Measurements from ENCODE around the gene OR10H5.

DNA sequence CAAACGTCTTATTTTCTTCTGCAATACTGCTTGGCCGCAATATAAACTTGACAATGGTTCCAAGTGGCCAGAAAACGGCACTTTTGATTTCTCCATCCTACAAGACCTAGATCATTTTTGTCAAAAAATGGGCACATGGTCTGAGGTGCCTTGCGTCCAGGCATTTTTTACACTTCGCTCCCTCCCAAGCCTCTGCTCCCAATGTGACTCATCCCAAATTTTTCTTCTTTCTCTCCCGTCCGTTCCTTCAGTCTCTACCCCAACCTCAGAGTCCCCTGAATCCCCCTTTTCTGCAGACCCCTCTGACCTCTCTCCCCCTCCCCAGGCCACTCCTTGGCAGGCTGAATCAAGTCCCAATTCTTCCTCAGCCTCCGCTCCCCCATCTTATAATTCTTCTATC is 42.3 kb downstream of the OR10H5 start:
- TF ChIP-seq, protein P1, sequence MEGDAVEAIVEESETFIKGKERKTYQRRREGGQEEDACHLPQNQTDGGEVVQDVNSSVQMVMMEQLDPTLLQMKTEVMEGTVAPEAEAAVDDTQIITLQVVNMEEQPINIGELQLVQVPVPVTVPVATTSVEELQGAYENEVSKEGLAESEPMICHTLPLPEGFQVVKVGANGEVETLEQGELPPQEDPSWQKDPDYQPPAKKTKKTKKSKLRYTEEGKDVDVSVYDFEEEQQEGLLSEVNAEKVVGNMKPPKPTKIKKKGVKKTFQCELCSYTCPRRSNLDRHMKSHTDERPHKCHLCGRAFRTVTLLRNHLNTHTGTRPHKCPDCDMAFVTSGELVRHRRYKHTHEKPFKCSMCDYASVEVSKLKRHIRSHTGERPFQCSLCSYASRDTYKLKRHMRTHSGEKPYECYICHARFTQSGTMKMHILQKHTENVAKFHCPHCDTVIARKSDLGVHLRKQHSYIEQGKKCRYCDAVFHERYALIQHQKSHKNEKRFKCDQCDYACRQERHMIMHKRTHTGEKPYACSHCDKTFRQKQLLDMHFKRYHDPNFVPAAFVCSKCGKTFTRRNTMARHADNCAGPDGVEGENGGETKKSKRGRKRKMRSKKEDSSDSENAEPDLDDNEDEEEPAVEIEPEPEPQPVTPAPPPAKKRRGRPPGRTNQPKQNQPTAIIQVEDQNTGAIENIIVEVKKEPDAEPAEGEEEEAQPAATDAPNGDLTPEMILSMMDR (IDR thresholded peaks at IDR 0.05) = no peak
- no peak for TF ChIP-seq POLR2A (IDR thresholded peaks at IDR 0.05)
